Heart left ventricle (tissue), 16 donors: ENCODE data around the gene BICDL2. TPM values are rescaled to one million over a fixed set of nuclear protein-coding genes. Genes with fewer than 3 reads are reported as not detected.

Source experiments
- ATAC-seq, 4 donors: fragments of 200-7000 bp; cut with Tn5 transposase; one replicate each; pipeline ENCODE4 v1.9.1; 2020 to 2022; ENCODE audit warnings: moderate library complexity in 4 of 4, mild to moderate bottlenecking in 3 of 4, moderate number of reproducible peaks in 1 of 4
- DNase-seq, 5 donors: peaks; one replicate each; pipeline ENCODE4 v3.0.0-alpha.2; 2020
- H3K27ac ChIP-seq, 12 donors: fragments of 200-600 bp; sonication (generic) in 4 of 12; one replicate each; pipeline versions ENCODE4 v1.5.0 to v1.8.0; 2016 to 2022; ENCODE audit warnings: mild to moderate bottlenecking in 2 of 12
- H3K27me3 ChIP-seq, 9 donors: fragments of 200-600 bp; sonication (generic) in 2 of 9; one replicate each; pipeline versions ENCODE4 v1.5.1 to v1.8.0; 2016 to 2022; ENCODE audit warnings: mild to moderate bottlenecking in 3 of 9
- H3K36me3 ChIP-seq, 9 donors: fragments of 200-600 bp; sonication (generic) in 2 of 9; one replicate each; pipeline versions ENCODE4 v1.5.0 to v1.8.0; 2018 to 2022; ENCODE audit warnings: mild to moderate bottlenecking in 2 of 9
- H3K4me1 ChIP-seq, 12 donors: fragments of 200-600 bp; sonication (generic) in 4 of 12; one replicate each; pipeline versions ENCODE4 v1.5.0 to v1.8.0; 2016 to 2022; ENCODE audit warnings: mild to moderate bottlenecking in 3 of 12
- H3K4me3 ChIP-seq, 12 donors: fragments of 200-600 bp; sonication (generic) in 4 of 12; one replicate each; pipeline versions ENCODE4 v1.5.0 to v1.8.0; 2017 to 2022; ENCODE audit warnings: mild to moderate bottlenecking in 9 of 12, moderate library complexity in 4 of 12
- H3K9me3 ChIP-seq, 12 donors: fragments of 200-600 bp; sonication (generic) in 4 of 12; one replicate each; pipeline versions ENCODE4 v1.5.0 to v1.8.0; 2016 to 2022; ENCODE audit warnings: mild to moderate bottlenecking in 1 of 12
- POLR2A ChIP-seq, 2 donors: fragments of 450-650 bp; IDR thresholded peaks; one replicate each; pipeline ENCODE4 v1.6.1; 2017; ENCODE audit warnings: antibody characterized with exemption in 2 of 2, mild to moderate bottlenecking in 2 of 2, moderate library complexity in 2 of 2
- WGBS, 4 donors: extraction: QIAGEN DNeasy Blood & Tissue Kit in 2 of 4; methylation state at CpG; one replicate each; pipeline versions ENCODE4 v1.1.5 to v1.1.7; 2013 to 2018; 5-methylcytosine and 5-hydroxymethylcytosine counted together
- intact Hi-C, 10 donors: fragments of 100-400 bp; cut with DNase I; formaldehyde crosslinking; loops; one replicate each; pipeline versions ENCODE4 v1.11.1 to v1.14.2; 2022
- polyA plus RNA-seq, 2 donors: library from polyadenylated mRNA; stranded (reverse); fragments of 200-250 nt; gene quantifications; one replicate each; pipeline ENCODE4 v1.2.3, GENCODE V29; 2013
- total RNA-seq, 9 donors: library from RNA; depleted of rRNA in 2 of 9; stranded (reverse); fragments of >200 nt in 2 of 9; fragmentation: NEBNext Ultra II Directional in 3 of 9; extraction: Animal tissue kit (Norgen Biotek cat#: 25700) in 3 of 9; gene quantifications; one replicate each; pipeline versions ENCODE4 v1.1.0 to v1.2.4, GENCODE V29; 2016 to 2023
- TF ChIP-seq, protein P1 (sequence below), 12 donors: fragments of 200-600 bp; sonication (generic) in 4 of 12; IDR thresholded peaks; one replicate each; pipeline versions ENCODE4 v1.5.0 to v1.8.0; 2018 to 2022; ENCODE audit warnings: antibody characterized with exemption in 12 of 12, mild to moderate bottlenecking in 5 of 12
- donor health status: ischemic (EF 13 %, LVEDD 7.1; RV severe dilation, severe dysfunction).
- donor health status: healthy with polysubstance abuse.
- donor health status: DM: no; HTN: yes; CAD: no.
- donor health status: DM: no; HTN: no; CAD: no.
- donor health status: ischemic (EF 25% LVEDD 6.9; RV normal size, moderate dysfunction).
- donor health status: ischemic (EF 25% LVEDD 5.7; RV mildly dilated, moderate dysfunction).
- donor health status: healthy.
- donor health status: DM: yes; HTN: yes; CAD: no.
- donor health status: ischemic (EF 35%, LVEDD 5.7; RV mildly dilated, moderate dysfunction).
- donor health status: nonischemic (EF 11% LVEDD 7.7; RV severe dilation, severe dysfunction).
- donor health status: DM: yes; HTN: yes; CAD: no.
- donor health status: PGD.
- donor health status: ischemic (EF 29% LVEDD 5.4; RV normal size, mild dysfunction).
- donor health status: nonischemic (EF 23%, LVEDD 6.1; RV moderate dilation, normal function).

BICDL2 gene
- total and polyA plus RNA-seq, 11 donors = 0.07 TPM; not detected in 10

DNA sequence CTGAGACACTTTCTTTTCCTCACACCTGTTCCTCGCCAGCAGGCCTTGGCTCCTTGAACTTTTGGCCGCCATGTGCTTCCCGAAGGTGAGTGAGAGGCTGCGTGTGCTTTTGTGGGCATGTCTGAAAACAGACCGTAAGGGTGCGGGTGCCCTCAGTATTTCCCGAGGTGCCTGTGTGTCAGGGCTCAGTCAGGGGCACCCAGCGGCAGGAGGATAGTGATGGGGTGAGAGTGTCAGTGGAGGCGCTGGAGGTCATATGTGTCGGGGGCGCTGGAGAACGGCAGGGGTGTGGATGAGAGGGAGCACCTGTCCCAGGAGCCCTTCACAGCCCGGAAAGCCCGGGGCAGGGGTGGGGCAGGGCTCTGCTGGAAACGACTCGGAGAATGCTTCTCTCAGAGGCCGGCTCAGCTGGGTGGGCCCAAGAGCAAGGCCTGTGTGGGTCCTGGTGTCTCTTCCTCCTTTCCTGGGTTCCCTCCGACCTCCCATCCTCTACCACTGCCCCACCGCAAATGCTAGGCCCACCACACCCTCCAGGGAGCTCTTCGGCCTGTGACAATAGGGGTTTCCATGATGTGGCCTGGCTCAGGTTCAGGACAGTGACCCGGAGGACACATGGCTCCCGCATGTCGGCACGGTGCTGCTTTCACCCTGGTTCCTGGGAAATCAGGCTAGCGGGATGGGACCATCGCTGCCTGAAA is 29.1 kb upstream of the BICDL2 start:
- Histone ChIP-seq H3K36me3 (peaks cover 0 to 23% (median 6%) of the 10 kb centered on the region in 9 donors), H3K9me3 (no peaks in the 10 kb centered on the region), H3K27ac (peak overlapping the region; percentile 62 to 95 (median 87)), H3K4me3 (peak overlapping the region; percentile 30 to 71 (median 60)), H3K27me3 (no peaks in the 10 kb centered on the region), H3K4me1 (peaks cover 0 to 49% (median 14%) of the 10 kb centered on the region in 12 donors)
- TF ChIP-seq POLR2A (IDR thresholded peaks at IDR 0.05) = no peak
- TF ChIP-seq, protein P1, sequence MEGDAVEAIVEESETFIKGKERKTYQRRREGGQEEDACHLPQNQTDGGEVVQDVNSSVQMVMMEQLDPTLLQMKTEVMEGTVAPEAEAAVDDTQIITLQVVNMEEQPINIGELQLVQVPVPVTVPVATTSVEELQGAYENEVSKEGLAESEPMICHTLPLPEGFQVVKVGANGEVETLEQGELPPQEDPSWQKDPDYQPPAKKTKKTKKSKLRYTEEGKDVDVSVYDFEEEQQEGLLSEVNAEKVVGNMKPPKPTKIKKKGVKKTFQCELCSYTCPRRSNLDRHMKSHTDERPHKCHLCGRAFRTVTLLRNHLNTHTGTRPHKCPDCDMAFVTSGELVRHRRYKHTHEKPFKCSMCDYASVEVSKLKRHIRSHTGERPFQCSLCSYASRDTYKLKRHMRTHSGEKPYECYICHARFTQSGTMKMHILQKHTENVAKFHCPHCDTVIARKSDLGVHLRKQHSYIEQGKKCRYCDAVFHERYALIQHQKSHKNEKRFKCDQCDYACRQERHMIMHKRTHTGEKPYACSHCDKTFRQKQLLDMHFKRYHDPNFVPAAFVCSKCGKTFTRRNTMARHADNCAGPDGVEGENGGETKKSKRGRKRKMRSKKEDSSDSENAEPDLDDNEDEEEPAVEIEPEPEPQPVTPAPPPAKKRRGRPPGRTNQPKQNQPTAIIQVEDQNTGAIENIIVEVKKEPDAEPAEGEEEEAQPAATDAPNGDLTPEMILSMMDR (IDR thresholded peaks at IDR 0.05) = no peak
- intact Hi-C loops = loop anchor here in 2 of 10 donors (2.0 to 5.0 kb wide), 2 partner anchors 21 to 36 kb away; no protein-coding TSS in a partner anchor
- 53 to 65% (median 56%) methylated on average over 24 to 26 of the region's 26 CpGs for WGBS, 4 donors
- no peak for DNase-seq
- peak; percentile 4 to 29 (median 14) for ATAC-seq

DNA sequence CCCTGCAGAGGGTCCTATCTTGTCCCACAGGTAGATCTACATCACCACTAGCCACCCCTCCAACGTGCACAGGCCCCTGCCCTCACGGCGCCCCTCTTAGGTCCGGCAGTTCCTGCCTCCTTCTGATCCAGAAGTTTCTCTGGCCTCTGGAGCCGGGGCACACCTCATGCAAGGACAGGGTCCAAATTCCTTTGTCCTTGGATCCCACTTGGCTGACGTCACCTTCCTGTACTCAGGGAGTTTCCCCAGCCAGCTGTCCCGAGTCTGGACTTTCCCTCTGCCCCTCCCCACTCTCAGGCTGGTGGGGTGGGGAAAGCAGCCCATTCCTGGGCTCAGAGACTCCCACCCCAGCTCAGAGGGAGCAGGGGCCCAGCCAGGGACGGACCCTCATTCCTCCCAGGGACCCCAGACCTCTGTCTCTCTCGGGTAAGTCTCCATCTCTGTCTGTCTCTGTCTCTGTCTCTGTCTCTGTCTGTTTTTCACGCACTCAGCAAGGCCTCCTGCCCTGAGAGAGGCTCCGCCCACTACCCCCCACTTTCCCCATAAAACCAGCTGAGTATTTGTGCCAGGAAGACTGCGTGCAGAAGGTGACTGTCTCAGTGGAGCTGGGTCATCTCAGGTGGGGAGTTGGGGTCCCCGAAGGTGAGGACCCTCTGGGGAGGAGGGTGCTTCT is 28.5 kb upstream of the BICDL2 start, which contains the start of gene IL32:
Gene IL32 (plus strand): TSS at position 572 of the 673 bp plus-strand sequence. CDS start 172 bp downstream, outside the sequence.
- ATAC-seq (peak; percentile 82 to 94 (median 86)), DNase-seq (peak; percentile 72 to 88 (median 83))
- peaks cover 0 to 23% (median 6%) of the 10 kb centered on the region in 9 donors for H3K36me3 ChIP-seq
- peak within 1 kb of the TSS; percentile 62 to 95 (median 87) for H3K27ac ChIP-seq
- no peaks in the 10 kb centered on the region for H3K27me3 ChIP-seq
- peaks cover 0 to 56% (median 14%) of the 10 kb centered on the region in 12 donors for H3K4me1 ChIP-seq
- no peaks in the 10 kb centered on the region for H3K9me3 ChIP-seq
- peak within 1 kb of the TSS; percentile 30 to 71 (median 60) for H3K4me3 ChIP-seq
- WGBS, 4 donors = 24 to 48% (median 39%) methylated on average over 13 of the region's 13 CpGs
- peak in 1 of 2 donors; percentile 38 for TF ChIP-seq POLR2A (IDR thresholded peaks at IDR 0.05)
- TF ChIP-seq, protein P1 (IDR thresholded peaks at IDR 0.05) = no peak
- intact Hi-C loops = loop anchor here in 2 of 10 donors (2.0 to 5.0 kb wide), 2 partner anchors 22 to 37 kb away; no protein-coding TSS in a partner anchor

DNA sequence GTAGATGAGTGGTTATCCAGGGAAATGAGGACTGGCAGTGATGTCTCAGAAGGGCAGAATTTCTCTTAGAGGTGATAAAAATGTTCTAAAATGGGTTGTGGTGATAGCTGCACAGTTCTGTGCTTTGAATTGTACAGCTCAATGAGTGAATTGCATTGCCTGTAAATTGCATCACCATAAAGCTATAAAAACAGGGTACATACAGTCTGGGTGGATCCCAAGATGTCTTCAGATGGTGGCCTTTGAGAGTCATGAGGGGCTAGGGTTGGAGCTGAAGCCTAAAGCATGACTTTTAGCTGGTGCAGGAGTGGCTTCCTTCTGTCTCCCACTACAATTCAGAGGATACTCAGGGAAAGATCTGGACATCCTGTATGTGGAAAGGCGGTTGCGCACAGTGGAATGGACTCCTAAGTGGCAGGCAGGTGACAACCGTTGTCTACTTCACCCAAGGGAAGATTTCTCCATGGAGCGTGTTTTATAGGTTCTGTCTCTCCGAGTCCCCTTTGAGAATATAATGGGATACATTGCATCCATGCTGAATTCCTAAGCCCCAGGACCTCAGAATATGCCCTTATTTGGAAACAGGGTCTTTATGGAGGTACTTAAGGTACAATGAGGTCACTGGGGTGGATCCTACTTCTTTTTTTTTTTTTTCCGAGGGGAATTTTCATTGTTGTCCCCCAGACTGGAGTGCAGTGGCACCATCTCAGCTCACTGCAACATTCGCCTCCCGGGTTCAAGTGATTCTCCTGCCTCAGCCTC is 27.1 kb upstream of the BICDL2 start:
- TF ChIP-seq, protein P1 (IDR thresholded peaks at IDR 0.05) = no peak
- TF ChIP-seq POLR2A (IDR thresholded peaks at IDR 0.05) = no peak
- no peak for ATAC-seq
- intact Hi-C loops = loop anchor here in 4 of 10 donors (2.0 to 5.0 kb wide), 4 partner anchors 23 to 98 kb away; partner anchors contain the start of gene ZSCAN10 (in 1 of the 4)
- DNase-seq = no peak
- Histone ChIP-seq H3K4me1 (peaks cover 0 to 64% (median 24%) of the 10 kb centered on the region in 12 donors), H3K36me3 (peaks cover 0 to 15% (median 6%) of the 10 kb centered on the region in 9 donors), H3K9me3 (no peaks in the 10 kb centered on the region), H3K27me3 (no peaks in the 10 kb centered on the region), H3K27ac (peak overlapping the region in 10 of 12 donors; percentile 62 to 95 (median 87)), H3K4me3 (no peak overlapping the region)
- 85 to 91% (median 86%) methylated on average over 8 of the region's 8 CpGs for WGBS, 4 donors
